Neural cell (in vitro differentiated cells): Measurements from ENCODE around the gene ITIH2.
"Not testable (repeated sequence)": the region's sequence is repeated elsewhere in the genome, so short reads cannot be mapped to it uniquely, and the experiment has no call there.

Source experiments
- EP300 ChIP-seq: fragments of 450-650 bp; conservative IDR thresholded peaks from 2 replicates; pipeline ENCODE4 v1.6.1; 2014; ENCODE audit warnings: antibody characterized with exemption, mild to moderate bottlenecking, moderate library complexity; ENCODE audit not compliant: poor library complexity, severe bottlenecking
- EZH2 ChIP-seq: fragments of 200-600, 300-800 bp; shearing (Covaris generic), sonication (generic); IDR thresholded peaks from 2 replicates; pipeline ENCODE4 v1.6.1; 2014; ENCODE audit warnings: antibody characterized with exemption, low read length, borderline replicate concordance, mild to moderate bottlenecking; ENCODE audit not compliant: insufficient read depth, poor library complexity, severe bottlenecking
- POLR2AphosphoS5 ChIP-seq: IDR thresholded peaks from 2 replicates; pipeline ENCODE4 v1.6.1; 2012
- RAD21 ChIP-seq: fragments of 450-650 bp; conservative IDR thresholded peaks from 2 replicates; pipeline ENCODE4 v1.6.1; 2014; ENCODE audit warnings: antibody characterized with exemption, mild to moderate bottlenecking, moderate library complexity
- SMC3 ChIP-seq: fragments of 450-650 bp; conservative IDR thresholded peaks from 2 replicates; pipeline ENCODE4 v1.6.1; 2014; ENCODE audit warnings: antibody characterized with exemption, mild to moderate bottlenecking, moderate library complexity; ENCODE audit not compliant: poor library complexity
- TF ChIP-seq, protein P1 (sequence below): fragments of 450-650 bp; IDR thresholded peaks from 2 replicates; pipeline ENCODE4 v1.5.1; 2014; ENCODE audit warnings: antibody characterized with exemption, mild to moderate bottlenecking, moderate library complexity; ENCODE audit not compliant: poor library complexity, severe bottlenecking

DNA sequence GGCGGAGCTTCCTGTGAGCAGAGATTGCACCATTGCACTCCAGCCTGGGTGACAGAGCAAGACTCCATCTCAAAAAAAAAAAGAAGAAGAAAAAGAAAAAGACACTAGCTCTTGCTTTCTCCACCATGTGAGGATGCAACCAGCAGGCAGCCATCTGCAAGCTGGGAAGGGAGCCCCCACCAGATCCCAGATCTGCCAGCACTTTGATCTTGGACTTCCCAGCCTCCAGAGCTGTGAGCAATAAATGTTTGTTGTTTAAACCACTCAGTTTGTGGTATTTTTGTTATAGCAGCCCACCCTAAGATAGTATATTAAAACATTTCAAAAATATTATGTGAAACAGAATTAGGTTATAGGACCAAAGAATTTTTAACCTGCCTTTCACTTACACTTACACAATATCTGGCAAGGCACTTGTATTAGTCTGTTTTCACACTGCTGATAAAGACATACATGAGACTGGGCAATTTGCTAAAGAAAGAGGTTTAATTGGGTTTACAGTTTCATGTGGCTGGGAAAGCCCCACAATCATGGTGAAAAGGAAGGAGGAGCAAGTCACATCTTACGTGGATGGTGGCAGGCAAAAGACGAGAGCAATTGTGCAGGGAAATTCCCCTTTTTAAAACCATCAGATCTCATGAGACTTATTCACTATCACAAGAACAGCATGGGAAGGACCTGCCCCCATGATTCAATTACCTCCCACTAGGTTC lies 12.1 kb upstream of the ITIH2 start:
- TF ChIP-seq, protein P1, sequence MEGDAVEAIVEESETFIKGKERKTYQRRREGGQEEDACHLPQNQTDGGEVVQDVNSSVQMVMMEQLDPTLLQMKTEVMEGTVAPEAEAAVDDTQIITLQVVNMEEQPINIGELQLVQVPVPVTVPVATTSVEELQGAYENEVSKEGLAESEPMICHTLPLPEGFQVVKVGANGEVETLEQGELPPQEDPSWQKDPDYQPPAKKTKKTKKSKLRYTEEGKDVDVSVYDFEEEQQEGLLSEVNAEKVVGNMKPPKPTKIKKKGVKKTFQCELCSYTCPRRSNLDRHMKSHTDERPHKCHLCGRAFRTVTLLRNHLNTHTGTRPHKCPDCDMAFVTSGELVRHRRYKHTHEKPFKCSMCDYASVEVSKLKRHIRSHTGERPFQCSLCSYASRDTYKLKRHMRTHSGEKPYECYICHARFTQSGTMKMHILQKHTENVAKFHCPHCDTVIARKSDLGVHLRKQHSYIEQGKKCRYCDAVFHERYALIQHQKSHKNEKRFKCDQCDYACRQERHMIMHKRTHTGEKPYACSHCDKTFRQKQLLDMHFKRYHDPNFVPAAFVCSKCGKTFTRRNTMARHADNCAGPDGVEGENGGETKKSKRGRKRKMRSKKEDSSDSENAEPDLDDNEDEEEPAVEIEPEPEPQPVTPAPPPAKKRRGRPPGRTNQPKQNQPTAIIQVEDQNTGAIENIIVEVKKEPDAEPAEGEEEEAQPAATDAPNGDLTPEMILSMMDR: not testable (repeated sequence)
- TF ChIP-seq POLR2AphosphoS5, EZH2, SMC3, RAD21, EP300: not testable (repeated sequence)
